Lower leg skin (tissue), 4 donors: ENCODE measurements around the gene NIBAN1. TPM values are rescaled to one million over a fixed set of nuclear protein-coding genes. Genes with fewer than 3 reads are reported as not detected.

Experiments used
- DNase-seq, 2 donors: peaks; one replicate each; pipeline ENCODE4 v3.0.0-alpha.2; 2019; ENCODE audit warnings: low spot score in 2 of 2
- H3K4me3 ChIP-seq: fragments of 200-600 bp; sonication (generic); 2 replicates; pipeline ENCODE4 v1.5.1; 2017; ENCODE audit warnings: mild to moderate bottlenecking, low read depth; ENCODE audit not compliant: poor library complexity, severe bottlenecking
- CTCF ChIP-seq, 3 donors: fragments of 450-650 bp; IDR thresholded peaks; one replicate each; pipeline ENCODE4 v1.5.1; 2016; ENCODE audit warnings: antibody characterized with exemption in 3 of 3, mild to moderate bottlenecking in 3 of 3, moderate library complexity in 2 of 3
- POLR2A ChIP-seq, 2 donors: fragments of 450-650 bp; IDR thresholded peaks; one replicate each; pipeline ENCODE4 v1.6.1; 2016 to 2017; ENCODE audit warnings: antibody characterized with exemption in 2 of 2, mild to moderate bottlenecking in 1 of 2, moderate library complexity in 1 of 2
- WGBS, 2 donors: methylation state at CpG; one replicate each; pipeline ENCODE4 v1.1.5; 2018; 5-methylcytosine and 5-hydroxymethylcytosine counted together
- intact Hi-C: fragments of 100-400 bp; cut with DNase I; formaldehyde crosslinking; loops from one replicate; pipeline ENCODE4 v1.15.0; 2023; ENCODE audit warnings: low total_unique reads
- total RNA-seq, 4 donors: library from RNA; depleted of rRNA; stranded (reverse); fragments of >200 nt; gene quantifications; one replicate each; pipeline ENCODE4 v1.1.0, GENCODE V29; 2016

NIBAN1 gene
- total RNA-seq, 4 donors from 2014 or later: 8.2 to 27.9 (median 13.6) TPM

DNA sequence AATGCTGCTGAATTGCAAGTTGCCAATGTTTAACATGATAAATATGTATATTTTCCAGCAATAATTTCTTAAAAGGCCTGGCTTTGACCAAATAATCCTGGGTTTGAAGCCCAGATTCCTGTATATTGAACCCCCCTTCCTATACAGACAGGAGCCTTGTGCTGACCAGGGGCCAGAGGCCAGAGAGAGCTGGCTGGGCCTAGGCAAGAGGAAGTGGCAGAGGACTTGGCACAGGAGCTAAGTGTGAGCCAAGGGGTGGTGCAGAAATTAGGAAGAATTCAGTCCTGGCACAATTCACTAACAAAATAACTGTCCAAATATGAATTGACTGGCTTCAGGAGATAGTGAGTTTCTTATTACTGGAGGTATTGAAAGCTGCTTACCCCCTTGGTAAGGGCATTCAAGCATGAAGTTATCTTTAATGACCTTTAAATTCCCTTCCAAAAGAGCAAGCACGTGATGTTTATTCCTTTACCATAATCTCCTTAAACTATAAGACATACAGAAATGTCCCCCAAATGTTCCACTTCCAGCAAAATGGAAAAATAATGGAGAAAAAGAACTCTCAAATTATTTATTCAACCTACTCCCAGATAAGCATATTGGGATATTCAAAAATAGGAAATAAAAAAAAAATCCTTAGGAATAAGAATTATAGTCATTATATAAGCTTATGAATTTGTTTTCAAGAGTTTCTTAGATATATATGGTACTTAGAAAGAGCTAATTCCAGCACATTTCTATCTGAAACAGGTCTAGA is 26.6 kb downstream of the NIBAN1 start:
- TF ChIP-seq CTCF (IDR thresholded peaks at IDR 0.05) (no peak), POLR2A (IDR thresholded peaks at IDR 0.05) (no peak)
- DNase-seq: no peak
- no peak overlapping the region for H3K4me3 ChIP-seq
- intact Hi-C loops: loop anchor here (10.0 kb wide), 1 partner anchor 63 kb away; no protein-coding TSS in a partner anchor
- 44 to 45% methylated on average over 1 of the region's 1 CpG for WGBS, 2 donors

- H3K4me3 ChIP-seq: no peak overlapping the region
- no peak for DNase-seq
- 76 to 78% methylated on average over 5 of the region's 5 CpGs for WGBS, 2 donors
- TF ChIP-seq POLR2A (IDR thresholded peaks at IDR 0.05): no peak
- no peak for TF ChIP-seq CTCF (IDR thresholded peaks at IDR 0.05)
- intact Hi-C loops: loop anchor here (10.0 kb wide), 1 partner anchor 61 kb away; no protein-coding TSS in a partner anchor
These were observed 28.5 kb downstream of the NIBAN1 start for GRCh38 chr1:184945678-184946412.

DNA sequence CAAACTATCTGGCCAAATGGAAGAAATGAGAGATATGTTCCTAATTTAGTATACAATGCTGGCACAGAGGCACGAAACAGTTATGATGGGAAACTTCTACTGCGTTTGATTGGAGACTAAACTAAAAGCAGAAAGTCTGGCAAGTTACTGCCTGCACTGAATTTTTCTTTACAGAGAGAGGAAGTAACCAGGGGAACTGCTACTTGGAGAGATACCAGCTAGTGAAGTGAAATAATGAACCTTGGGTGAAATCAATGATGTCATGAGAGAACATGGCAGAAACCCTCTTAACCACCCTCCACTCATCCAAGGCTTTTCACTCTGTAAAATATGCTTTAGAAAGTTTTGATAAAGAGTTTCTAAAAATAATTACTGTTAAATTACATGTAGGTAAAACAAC is 29.3 kb downstream of the NIBAN1 start:
- TF ChIP-seq CTCF (IDR thresholded peaks at IDR 0.05) (no peak), POLR2A (IDR thresholded peaks at IDR 0.05) (no peak)
- WGBS, 2 donors: 18 to 34% methylated on average over 2 of the region's 2 CpGs

DNA sequence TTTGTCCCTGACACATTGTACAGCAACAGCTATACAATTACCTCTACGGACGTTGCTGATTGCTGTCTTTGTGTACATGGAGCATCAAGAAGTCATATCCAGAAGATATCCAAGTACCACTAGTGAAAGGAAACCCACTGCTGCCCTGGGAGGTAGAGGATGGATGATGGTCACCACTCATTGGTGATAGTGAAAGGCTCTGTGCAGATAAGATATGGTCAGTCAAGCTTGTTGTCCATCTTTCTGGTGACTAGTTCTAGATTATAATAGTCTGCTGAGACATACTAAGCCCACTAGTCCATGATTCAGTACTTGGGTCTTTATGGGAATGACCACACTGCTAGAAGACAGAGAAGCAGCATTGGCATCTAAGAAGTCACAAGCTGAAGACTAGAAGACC is 30.3 kb downstream of the NIBAN1 start:
- 97 to 98% methylated on average over 2 of the region's 2 CpGs for WGBS, 2 donors
- no peak for TF ChIP-seq POLR2A (IDR thresholded peaks at IDR 0.05)
- TF ChIP-seq CTCF (IDR thresholded peaks at IDR 0.05): no peak
- intact Hi-C loops: loop anchor here (10.0 kb wide), 1 partner anchor 59 kb away; no protein-coding TSS in a partner anchor
- no peak overlapping the region for H3K4me3 ChIP-seq
- DNase-seq: no peak

More for the DNA sequence above, 29.3 kb downstream of the NIBAN1 start:
- intact Hi-C loops: loop anchor here (10.0 kb wide), 1 partner anchor 60 kb away; no protein-coding TSS in a partner anchor
- no peak overlapping the region for H3K4me3 ChIP-seq
- DNase-seq: no peak

GRCh38 chr1:184941735-184942134 is 32.6 kb downstream of the NIBAN1 start:
- DNase-seq: no peak
- TF ChIP-seq POLR2A (IDR thresholded peaks at IDR 0.05) (no peak), CTCF (IDR thresholded peaks at IDR 0.05) (no peak)
- no peak overlapping the region for H3K4me3 ChIP-seq
- intact Hi-C loops: loop anchor here (10.0 kb wide), 1 partner anchor 57 kb away; no protein-coding TSS in a partner anchor
- WGBS, 2 donors: 92 to 98% methylated on average over 3 of the region's 3 CpGs
